HepG2 (cell line): Measurements from ENCODE around the gene STARD10. TPM values are rescaled to one million over a fixed set of nuclear protein-coding genes. Genes with fewer than 3 reads are reported as not detected.

Source experiments
- ATAC-seq: fragments of 200-7000 bp; cut with Tn5 transposase; 3 replicates; pipeline ENCODE4 v1.9.1; 2020; ENCODE audit warnings: mild to moderate bottlenecking, moderate library complexity
- BruUV-seq: library from RNA; stranded (reverse); fragments of 400-500 nt; replicated peaks from 2 replicates; lab custom pipeline; 2021; lab: Mats Ljungman, UMichigan
- CTCF ChIA-PET: fragments of 300-600 bp; formaldehyde crosslinking; extraction: SDS; loops from one replicate; lab custom pipeline; 2021; ENCODE audit warnings: low total read pairs, inconsistent platforms, low intra/inter-chr PET ratio; lab: Yijun Ruan, JAX
- POLR2A ChIA-PET: fragments of 350-600 bp; sonication (Branson Sonifier 250); formaldehyde crosslinking; loops from one replicate; lab custom pipeline; 2020; ENCODE audit warnings: antibody characterized with exemption, inconsistent platforms; lab: Yijun Ruan, JAX
- DNase-seq: peaks from one replicate; pipeline ENCODE4 v3.0.0-alpha.2; 2015; ENCODE audit warnings: low spot score
- FAIRE-seq: peaks from 3 replicates; lab custom pipeline; 2011; peaks lifted over from hg19 to GRCh38; lab: Jason Lieb, UNC
- H2AFZ ChIP-seq: one replicate; pipeline ENCODE4 v1.6.1; 2011; ENCODE audit warnings: low read length, inconsistent platforms
- H3K27ac ChIP-seq: fragments of 300-600 bp; 3 replicates; pipeline ENCODE4 v1.8.0; 2011; ENCODE audit warnings: mixed run types, mild to moderate bottlenecking, mixed read lengths, low read length, inconsistent platforms; ENCODE audit not compliant: insufficient read depth; ENCODE audit errors: extremely low read length
- H3K27me3 ChIP-seq, 2 experiments: fragments of 200-600 bp in 1 of 2; 2 replicates in 1 of 2; 3 replicates in 1 of 2; pipeline versions ENCODE4 v1.6.0 to v1.8.0; 2011; ENCODE audit warnings: low read length in 2 of 2, mild to moderate bottlenecking in 2 of 2, moderate library complexity in 2 of 2, inconsistent platforms in 1 of 2; ENCODE audit not compliant: insufficient read depth in 2 of 2, control insufficient read depth in 1 of 2
- H3K36me3 ChIP-seq, 2 experiments: fragments of 200-600 bp in 1 of 2; replicated peaks in 1 of 2; 2 replicates in 1 of 2; 3 replicates in 1 of 2; pipeline versions ENCODE4 v1.5.1 to v1.8.0; 2011; ENCODE audit warnings: low read length in 2 of 2, inconsistent platforms in 1 of 2; ENCODE audit not compliant: insufficient read depth in 2 of 2, control insufficient read depth in 1 of 2
- H3K4me1 ChIP-seq: 2 replicates; pipeline ENCODE4 v1.5.1; 2012; ENCODE audit warnings: low read length, inconsistent platforms; ENCODE audit not compliant: insufficient read depth
- H3K4me2 ChIP-seq: 2 replicates; pipeline ENCODE4 v1.6.0; 2011; ENCODE audit warnings: low read depth, low read length, inconsistent platforms
- H3K4me3 ChIP-seq, 3 experiments: fragments of 200-600 bp in 1 of 3; sonication (generic), shearing (Covaris generic) in 1 of 3; replicated peaks in 1 of 3; 2 replicates each; pipeline ENCODE4 v1.5.1; 2011 to 2016; ENCODE audit warnings: low read length in 3 of 3, inconsistent platforms in 2 of 3, low read depth in 2 of 3, mild to moderate bottlenecking in 2 of 3, control low read depth in 1 of 3, mixed read lengths in 1 of 3; ENCODE audit not compliant: insufficient read depth in 1 of 3
- H3K79me2 ChIP-seq: one replicate; pipeline ENCODE4 v1.6.1; 2011; ENCODE audit warnings: low read length, inconsistent platforms; ENCODE audit not compliant: insufficient read depth
- H3K9ac ChIP-seq: 2 replicates; pipeline ENCODE4 v1.6.0; 2011; ENCODE audit warnings: mild to moderate bottlenecking, low read depth, low read length, inconsistent platforms; ENCODE audit not compliant: insufficient read depth
- H3K9me3 ChIP-seq: 2 replicates; pipeline ENCODE4 v1.5.1; 2012; ENCODE audit warnings: mild to moderate bottlenecking, low read length
- H4K20me1 ChIP-seq: 2 replicates; pipeline ENCODE4 v1.6.0; 2011; ENCODE audit warnings: inconsistent platforms, mild to moderate bottlenecking, low read length, moderate library complexity; ENCODE audit not compliant: insufficient read depth
- AFF4 ChIP-seq: sonication (generic); formaldehyde crosslinking; IDR thresholded peaks from 2 replicates; pipeline ENCODE4 v1.4.0; 2020; ENCODE audit warnings: missing genetic modification reagents
- ISX ChIP-seq: sonication (generic); formaldehyde crosslinking; conservative IDR thresholded peaks from 2 replicates; pipeline ENCODE4 v1.5.0; 2020; ENCODE audit warnings: missing genetic modification reagents
- PAXIP1 ChIP-seq: sonication (generic); formaldehyde crosslinking; conservative IDR thresholded peaks from 2 replicates; pipeline ENCODE4 v1.4.0; 2020; ENCODE audit warnings: mild to moderate bottlenecking, missing genetic modification reagents, moderate library complexity
- RBFOX2 ChIP-seq: fragments of 200-400 bp; formaldehyde crosslinking; IDR thresholded peaks from 2 replicates; pipeline ENCODE4 v1.6.1; 2017; ENCODE audit warnings: low read depth, mild to moderate bottlenecking, low read length
- RXRB ChIP-seq: IDR thresholded peaks from 2 replicates; pipeline ENCODE4 v1.6.1; 2016; ENCODE audit warnings: borderline replicate concordance, missing genetic modification reagents, missing compliant biosample characterization
- SAP130 ChIP-seq: IDR thresholded peaks from 2 replicates; pipeline ENCODE4 v1.6.1; 2016; ENCODE audit warnings: low read depth
- SMAD3 ChIP-seq: sonication (generic); formaldehyde crosslinking; IDR thresholded peaks from 2 replicates; pipeline ENCODE4 v1.4.0; 2020; ENCODE audit warnings: missing genetic modification reagents
- ZNF800 ChIP-seq: sonication (generic); formaldehyde crosslinking; IDR thresholded peaks from 2 replicates; pipeline ENCODE4 v1.4.0; 2020; ENCODE audit warnings: missing genetic modification reagents
- WGBS: methylation state at CpG from one replicate; pipeline ENCODE4 v1.1.6; 2017; ENCODE audit warnings: low lambda C conversion rate; 5-methylcytosine and 5-hydroxymethylcytosine counted together
- in situ Hi-C: cut with HindIII; loops from 2 replicates; pipeline ENCODE4 v1.10.0; 2017; ENCODE audit warnings: low pct_unique_long_range_greater_than_20kb; ENCODE audit not compliant: extremely low pct_ligation_motif_present
- intact Hi-C: fragments of 100-400 bp; cut with micrococcal nuclease; formaldehyde crosslinking; loops from one replicate; pipeline ENCODE4 v1.10.0; 2022; ENCODE audit not compliant: unreplicated experiment
- polyA plus RNA-seq, 8 experiments: library from polyadenylated mRNA; depleted of rRNA in 3 of 8; stranded (reverse) in 7 of 8; unstranded in 1 of 8; fragments of >200 nt; fragmentation: Illumina TruSeq in 4 of 8; extraction: Trizol in 4 of 8; gene quantifications; 2 replicates each; pipeline versions ENCODE4 v1.2.1 to v1.2.3, GENCODE V29; 2011 to 2016; ENCODE audit warnings: low read depth in 4 of 8, missing spikeins in 1 of 8, mixed read lengths in 1 of 8; ENCODE audit not compliant: insufficient read depth in 1 of 8
- total RNA-seq, 5 experiments: library from RNA; depleted of rRNA; stranded (reverse); fragments of >200 nt; fragmentation: Illumina TruSeq; extraction: Trizol; gene quantifications; 2 replicates each; pipeline ENCODE4 v1.2.3, GENCODE V29; 2016; ENCODE audit warnings: low read depth in 1 of 5

The STARD10 gene
- total and polyA plus RNA-seq, 2 of the 13 experiments (the other 11 are each of a cell fraction or from before 2014, with no cell fraction given): 260 to 341 TPM

- peak within 1 kb of the TSS; percentile 77 for H3K9ac ChIP-seq
- peak within 1 kb of the TSS; percentile 92 for H3K4me2 ChIP-seq
- BruUV-seq: no TSS peak
- TF ChIP-seq AFF4 (CRISPR knock-in tag) (no peak), PAXIP1 (CRISPR knock-in tag) (peak; percentile 49), RXRB (0 out of 2 replicates have a peak, but pooled peaks have one; percentile 11), ISX (CRISPR knock-in tag) (no peak), RBFOX2 (peak; percentile 79), SAP130 (CRISPR knock-in tag) (peak; percentile 73), SMAD3 (CRISPR knock-in tag) (no peak), ZNF800 (CRISPR knock-in tag) (no peak)
Observed at GRCh38 chr11:72752088-72752914, 41.5 kb downstream of the STARD10 start, which contains the start of gene ARAP1. TSS of gene ARAP1 (minus strand) at chr11:72752408. CDS start at chr11:72727128, 25,280 bp downstream.

More at GRCh38 chr11:72752088-72752914, 41.5 kb downstream of the STARD10 start, which contains the start of gene ARAP1:
- in situ Hi-C loops (loop anchor here (5.0 kb wide), 1 partner anchor 40 kb away; the partner anchor contains the start of gene STARD10), intact Hi-C loops (loop anchor here (2.0 kb wide), 1 partner anchor 14 kb away; no protein-coding TSS in a partner anchor)
- Histone ChIP-seq H3K79me2 (peaks cover 43% of the 10 kb centered on the region), H3K9me3 (no peaks in the 10 kb centered on the region), H3K27me3 (no peaks in the 10 kb centered on the region; a peak in 1 of 5 replicates), H3K36me3 (peaks cover 11 to 29% of the 10 kb centered on the region in 2 experiments; a peak in 4 of 5 replicates), H2AFZ (no peak within 1 kb of the TSS), H4K20me1 (peaks cover 10% of the 10 kb centered on the region; the same call in 1 of the 2 replicates), H3K27ac (peak within 1 kb of the TSS; percentile 83), H3K4me3 (peak within 1 kb of the TSS; percentile 77 to 94 (median 88)), H3K4me1 (peaks cover 56% of the 10 kb centered on the region)
- DNase-seq (peak; percentile 68), ATAC-seq (peak; percentile 60), FAIRE-seq (peak; percentile 8)
- ChIA-PET CTCF (no interaction called here), POLR2A (interaction anchor here (0.8 to 1.8 kb wide), 6 partner anchors 13 to 34 kb away, joined by 3 to 7 read pairs (median 4); no protein-coding TSS in a partner anchor)
- 2% methylated on average over 23 of the region's 51 CpGs for WGBS
